BLaER1 (cell line): ENCODE data around the gene OLFML1.

Experiments
- H3K27ac ChIP-seq: shearing (Covaris generic); formaldehyde crosslinking; 2 replicates; pipeline ENCODE4 v1.8.1; 2022
- H3K27me3 ChIP-seq: shearing (Covaris generic); formaldehyde crosslinking; 2 replicates; pipeline ENCODE4 v1.8.1; 2022
- H3K36me3 ChIP-seq: shearing (Covaris generic); formaldehyde crosslinking; 2 replicates; pipeline ENCODE4 v1.8.1; 2022
- H3K4me1 ChIP-seq: shearing (Covaris generic); formaldehyde crosslinking; 2 replicates; pipeline ENCODE4 v1.8.1; 2022
- H3K4me2 ChIP-seq: shearing (Covaris generic); formaldehyde crosslinking; 2 replicates; pipeline ENCODE4 v1.8.1; 2022
- H3K4me3 ChIP-seq: shearing (Covaris generic); formaldehyde crosslinking; 2 replicates; pipeline ENCODE4 v1.8.1; 2022
- H3K9ac ChIP-seq: shearing (Covaris generic); formaldehyde crosslinking; 2 replicates; pipeline ENCODE4 v1.8.1; 2022
- H3K9me3 ChIP-seq: shearing (Covaris generic); formaldehyde crosslinking; 2 replicates; pipeline ENCODE4 v1.8.1; 2022
- H4K20me1 ChIP-seq: shearing (Covaris generic); formaldehyde crosslinking; 2 replicates; pipeline ENCODE4 v1.8.1; 2022
- Cebpa-rat ChIP-seq: shearing (Covaris generic); IDR thresholded peaks from 2 replicates; pipeline ENCODE4 v1.8.1; 2022

OLFML1 gene

DNA sequence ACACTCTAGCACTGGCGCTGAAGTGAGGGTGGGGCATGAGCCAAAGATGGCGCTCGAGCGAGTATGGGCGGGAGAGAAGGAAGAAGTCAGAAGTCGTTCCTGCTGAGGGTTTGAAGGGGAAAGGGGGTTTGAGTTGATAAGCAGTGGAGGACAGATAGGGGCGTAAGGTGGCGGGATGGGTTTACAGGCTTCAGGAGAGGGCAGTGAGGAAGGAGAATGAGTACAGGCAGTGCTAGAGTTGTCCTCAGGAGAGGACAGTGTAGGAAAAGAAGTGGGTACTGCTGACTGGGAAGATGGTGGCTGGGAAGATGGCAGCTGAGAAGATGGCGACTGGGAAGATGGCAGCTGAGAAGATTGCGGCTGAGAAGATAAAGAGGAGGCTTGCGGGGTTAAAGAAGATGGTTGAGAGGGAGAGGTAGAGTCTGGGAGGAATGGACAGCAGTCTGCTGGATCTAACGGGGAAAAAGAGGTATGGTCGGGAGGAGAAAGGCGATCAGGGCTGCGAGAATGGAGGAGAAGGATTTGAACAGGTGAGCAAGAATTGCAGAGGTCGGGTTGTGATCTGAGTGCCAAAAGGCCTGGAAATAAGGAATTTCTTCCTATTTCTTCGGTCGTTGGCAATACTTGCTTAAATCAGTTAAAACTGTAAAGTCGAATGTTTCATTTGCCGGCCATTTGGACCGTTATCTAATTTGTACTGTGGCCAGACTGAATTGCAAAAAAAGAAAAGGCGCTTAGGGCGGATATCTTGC is 33.7 kb downstream of the OLFML1 start:
- H4K20me1 ChIP-seq = peaks cover 35% of the 10 kb centered on the region; the same call in 1 of the 2 replicates

GRCh38 chr11:7520011-7520942 is 35.0 kb downstream of the OLFML1 start:
- TF ChIP-seq Cebpa-rat = no peak
- Histone ChIP-seq H3K4me1 (peaks cover 70% of the 10 kb centered on the region), H3K4me2 (peak overlapping the region; percentile 68), H4K20me1 (peaks cover 44% of the 10 kb centered on the region; the same call in 1 of the 2 replicates), H3K9ac (no peak overlapping the region), H3K27ac (peak overlapping the region; percentile 60), H3K27me3 (no peaks in the 10 kb centered on the region), H3K9me3 (peaks cover 18% of the 10 kb centered on the region), H3K4me3 (no peak overlapping the region), H3K36me3 (no peaks in the 10 kb centered on the region)

More for the DNA sequence above, 33.7 kb downstream of the OLFML1 start:
- TF ChIP-seq Cebpa-rat = no peak
- Histone ChIP-seq H3K9me3 (peaks cover 18% of the 10 kb centered on the region), H3K36me3 (no peaks in the 10 kb centered on the region), H3K9ac (no peak overlapping the region), H3K27me3 (peaks cover 5% of the 10 kb centered on the region; the same call in 1 of the 2 replicates), H3K4me1 (peaks cover 68% of the 10 kb centered on the region), H3K4me2 (no peak overlapping the region; the same call in 1 of the 2 replicates), H3K4me3 (no peak overlapping the region), H3K27ac (no peak overlapping the region)

- Histone ChIP-seq H3K9me3 (peaks cover 18% of the 10 kb centered on the region), H3K4me2 (peak overlapping the region; percentile 68), H3K27ac (peak overlapping the region; percentile 50; the same call in 1 of the 2 replicates), H4K20me1 (peaks cover 44% of the 10 kb centered on the region; the same call in 1 of the 2 replicates), H3K9ac (no peak overlapping the region), H3K36me3 (no peaks in the 10 kb centered on the region), H3K27me3 (no peaks in the 10 kb centered on the region), H3K4me1 (peaks cover 63% of the 10 kb centered on the region), H3K4me3 (no peak overlapping the region)
- no peak for TF ChIP-seq Cebpa-rat
Observed at GRCh38 chr11:7520981-7521487, 35.7 kb downstream of the OLFML1 start.

GRCh38 chr11:7522121-7522520 is 36.8 kb downstream of the OLFML1 start:
- H3K4me3 ChIP-seq = no peak overlapping the region
- H3K9me3 ChIP-seq = peaks cover 18% of the 10 kb centered on the region
- H3K27ac ChIP-seq = no peak overlapping the region
- H3K9ac ChIP-seq = no peak overlapping the region
- peaks cover 59% of the 10 kb centered on the region for H3K4me1 ChIP-seq
- no peak for TF ChIP-seq Cebpa-rat
- peaks cover 48% of the 10 kb centered on the region; the same call in 1 of the 2 replicates for H4K20me1 ChIP-seq
- H3K36me3 ChIP-seq = no peaks in the 10 kb centered on the region
- no peak overlapping the region; the same call in 1 of the 2 replicates for H3K4me2 ChIP-seq
- H3K27me3 ChIP-seq = no peaks in the 10 kb centered on the region

GRCh38 chr11:7522546-7522945 is 37.2 kb downstream of the OLFML1 start:
- no peaks in the 10 kb centered on the region for H3K27me3 ChIP-seq
- TF ChIP-seq Cebpa-rat = no peak
- no peak overlapping the region for H3K27ac ChIP-seq
- H3K9ac ChIP-seq = no peak overlapping the region
- H4K20me1 ChIP-seq = peaks cover 51% of the 10 kb centered on the region; the same call in 1 of the 2 replicates
- H3K36me3 ChIP-seq = no peaks in the 10 kb centered on the region
- no peak overlapping the region; the same call in 1 of the 2 replicates for H3K4me2 ChIP-seq
- H3K4me3 ChIP-seq = no peak overlapping the region
- H3K9me3 ChIP-seq = peaks cover 17% of the 10 kb centered on the region
- peaks cover 59% of the 10 kb centered on the region for H3K4me1 ChIP-seq

DNA sequence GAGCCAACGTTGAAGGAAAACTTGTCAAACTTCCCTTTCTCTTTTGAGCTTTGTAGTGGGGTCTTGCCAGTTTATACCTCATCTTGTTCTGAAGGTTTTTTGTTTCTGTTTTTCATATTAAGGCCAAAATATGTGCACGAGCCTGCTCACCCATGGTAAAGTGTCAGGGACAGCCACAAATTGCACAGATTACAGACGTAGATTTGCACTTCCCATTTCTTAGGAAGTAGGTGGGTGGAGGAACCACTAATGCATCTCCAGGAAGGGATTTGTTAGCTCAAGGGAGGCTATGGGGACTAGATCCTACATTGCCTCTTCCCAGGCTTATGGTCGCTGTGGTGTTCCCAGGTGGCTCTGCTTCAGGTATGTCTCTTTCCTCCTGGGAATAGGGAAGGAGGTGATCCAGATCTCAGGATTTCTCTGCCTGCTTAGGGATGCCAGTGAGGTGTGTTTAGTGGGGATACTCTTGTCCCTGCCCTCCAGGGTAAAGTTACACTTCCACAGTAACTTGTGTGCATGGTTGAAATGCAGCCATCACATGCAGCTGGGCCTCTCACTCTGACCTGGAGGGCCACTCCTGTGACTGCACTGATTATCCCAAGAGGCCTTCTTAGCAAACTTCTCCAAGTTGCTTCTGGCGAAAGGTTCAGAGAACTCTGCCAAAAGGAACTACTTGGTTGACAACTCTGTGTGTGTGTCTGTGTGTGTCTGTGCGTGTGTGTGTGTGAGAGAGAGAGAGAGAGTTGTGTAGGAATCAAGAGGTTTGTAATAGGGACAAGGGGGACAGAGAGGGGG is 38.3 kb downstream of the OLFML1 start:
- Histone ChIP-seq H3K4me1 (peaks cover 59% of the 10 kb centered on the region), H4K20me1 (peaks cover 62% of the 10 kb centered on the region; the same call in 1 of the 2 replicates), H3K4me3 (no peak overlapping the region), H3K36me3 (no peaks in the 10 kb centered on the region), H3K27ac (no peak overlapping the region), H3K9me3 (peaks cover 6% of the 10 kb centered on the region; the same call in 1 of the 2 replicates), H3K4me2 (peak overlapping the region; percentile 25; the same call in 1 of the 2 replicates), H3K9ac (no peak overlapping the region), H3K27me3 (no peaks in the 10 kb centered on the region)
- no peak for TF ChIP-seq Cebpa-rat

DNA sequence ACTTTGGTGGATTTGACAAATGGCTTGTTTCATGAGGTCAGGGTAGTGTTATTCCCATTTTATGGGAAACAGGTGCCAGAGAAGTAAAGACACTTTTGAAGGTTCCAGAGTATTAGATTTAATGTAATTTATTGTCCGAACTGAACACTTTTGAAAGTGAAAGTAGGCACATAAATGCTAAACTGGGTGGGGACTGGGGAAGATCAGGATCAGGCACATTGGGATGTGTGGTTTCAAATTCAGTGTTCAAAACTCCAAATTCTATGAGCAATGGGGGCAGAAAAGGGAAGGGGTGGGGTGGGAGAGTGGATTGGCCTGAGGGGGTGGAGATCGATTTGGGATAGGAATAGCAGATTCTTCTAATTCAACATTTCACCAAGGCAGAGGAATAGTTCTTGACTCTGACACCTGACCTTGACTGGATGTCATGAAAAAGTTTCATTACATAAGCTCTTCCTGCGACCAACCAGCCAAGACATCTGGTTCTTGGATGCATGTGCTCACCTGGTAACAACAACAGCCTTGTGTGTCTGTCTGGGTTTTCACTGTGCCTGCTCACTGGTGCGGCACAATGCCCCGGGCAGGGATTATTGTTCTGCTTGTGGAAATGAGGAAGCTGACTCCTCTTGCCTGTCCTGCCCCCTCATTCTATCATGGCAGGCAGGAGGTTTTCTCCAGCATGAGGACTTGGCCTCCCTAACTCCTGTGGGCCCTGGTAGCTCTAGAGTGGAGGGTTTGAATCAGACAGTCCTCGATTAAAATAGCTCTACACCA is 39.3 kb downstream of the OLFML1 start:
- Histone ChIP-seq H3K9me3 (no peaks in the 10 kb centered on the region), H3K4me1 (peaks cover 52% of the 10 kb centered on the region), H3K4me3 (no peak overlapping the region), H3K27ac (no peak overlapping the region), H3K4me2 (peak overlapping the region; percentile 36; the same call in 1 of the 2 replicates), H3K36me3 (no peaks in the 10 kb centered on the region), H4K20me1 (peaks cover 72% of the 10 kb centered on the region; the same call in 1 of the 2 replicates), H3K9ac (no peak overlapping the region), H3K27me3 (no peaks in the 10 kb centered on the region)
- no peak for TF ChIP-seq Cebpa-rat

DNA sequence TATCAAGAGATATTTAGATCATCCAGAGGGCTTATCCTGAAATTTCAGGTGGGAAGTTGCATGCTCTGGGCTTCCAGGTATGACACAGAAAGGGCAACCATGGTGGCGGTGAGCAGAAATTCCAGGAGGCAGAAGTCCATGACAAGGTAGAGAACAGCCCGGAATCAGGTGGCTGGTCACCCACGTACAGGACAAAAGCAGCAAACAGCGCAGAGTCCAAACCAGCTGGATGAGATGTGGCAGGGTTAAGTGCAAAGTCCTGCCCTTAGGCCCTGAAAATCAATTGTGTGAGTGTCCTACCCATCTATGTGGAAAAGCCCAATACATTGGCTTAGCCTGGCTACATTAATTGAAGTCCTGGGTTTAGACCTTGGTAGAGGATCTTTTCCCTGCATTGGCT is 40.1 kb downstream of the OLFML1 start:
- Histone ChIP-seq H3K4me1 (peaks cover 44% of the 10 kb centered on the region), H4K20me1 (peaks cover 78% of the 10 kb centered on the region; the same call in 1 of the 2 replicates), H3K36me3 (no peaks in the 10 kb centered on the region)

More for the DNA sequence above, 40.1 kb downstream of the OLFML1 start:
- Histone ChIP-seq H3K4me2 (no peak overlapping the region), H3K27me3 (no peaks in the 10 kb centered on the region), H3K27ac (no peak overlapping the region), H3K4me3 (no peak overlapping the region), H3K9me3 (no peaks in the 10 kb centered on the region), H3K9ac (no peak overlapping the region)
- TF ChIP-seq Cebpa-rat = no peak
